Liver (tissue), 9 donors: ENCODE data around the gene KIF3B. TPM values are rescaled to one million over a fixed set of nuclear protein-coding genes. Genes with fewer than 3 reads are reported as not detected.
A peak's percentile ranks its signal among the peaks of the same experiment; 100 is the strongest.

Source experiments
- DNase-seq: peaks from one replicate; pipeline ENCODE4 v3.0.0-alpha.2; 2017; ENCODE audit warnings: low spot score
- H3K27ac ChIP-seq, 2 donors: one replicate each; pipeline ENCODE4 v1.7.0; 2013; ENCODE audit warnings: inconsistent platforms in 2 of 2, low read length in 2 of 2, control low read depth in 1 of 2, low read depth in 1 of 2, mild to moderate bottlenecking in 1 of 2
- H3K27me3 ChIP-seq, 4 donors: one replicate each; pipeline versions ENCODE4 v1.6.1 to v1.7.0; 2013; ENCODE audit warnings: low read length in 3 of 4, inconsistent platforms in 1 of 4, mild to moderate bottlenecking in 1 of 4, moderate library complexity in 1 of 4; ENCODE audit not compliant: control insufficient read depth in 4 of 4, insufficient read depth in 4 of 4
- H3K36me3 ChIP-seq, 4 donors: one replicate each; pipeline versions ENCODE4 v1.6.1 to v1.7.0; 2013; ENCODE audit warnings: low read length in 3 of 4, mild to moderate bottlenecking in 3 of 4, low read depth in 1 of 4, moderate library complexity in 1 of 4; ENCODE audit not compliant: control insufficient read depth in 4 of 4, insufficient read depth in 3 of 4
- H3K4me1 ChIP-seq, 4 donors: one replicate each; pipeline versions ENCODE4 v1.6.1 to v1.7.0; 2013; ENCODE audit warnings: low read length in 3 of 4, mild to moderate bottlenecking in 3 of 4, moderate library complexity in 1 of 4; ENCODE audit not compliant: control insufficient read depth in 4 of 4, insufficient read depth in 4 of 4
- H3K4me3 ChIP-seq, 3 donors: one replicate each; pipeline versions ENCODE4 v1.6.1 to v1.7.0; 2013; ENCODE audit warnings: low read length in 3 of 3, control low read depth in 1 of 3, low read depth in 1 of 3, mild to moderate bottlenecking in 1 of 3
- H3K9ac ChIP-seq, 2 donors: one replicate each; pipeline ENCODE4 v1.7.0; 2013; ENCODE audit warnings: low read length in 2 of 2, mild to moderate bottlenecking in 2 of 2, moderate library complexity in 2 of 2, control low read depth in 1 of 2, low read depth in 1 of 2
- H3K9me3 ChIP-seq, 4 donors: one replicate each; pipeline versions ENCODE4 v1.6.1 to v1.7.0; 2013; ENCODE audit warnings: low read length in 3 of 4; ENCODE audit not compliant: control insufficient read depth in 4 of 4
- ATF3 ChIP-seq: IDR thresholded peaks from 2 replicates; pipeline ENCODE4 v1.6.1; 2016; ENCODE audit warnings: antibody characterized with exemption
- EGR1 ChIP-seq, 2 donors: IDR thresholded peaks; 2 replicates each; pipeline ENCODE4 v1.6.1; 2016 to 2018; ENCODE audit warnings: antibody characterized with exemption in 2 of 2, low read depth in 2 of 2
- FOXA1 ChIP-seq: IDR thresholded peaks from 2 replicates; pipeline ENCODE4 v1.6.1; 2016; ENCODE audit warnings: antibody characterized with exemption
- FOXA2 ChIP-seq: IDR thresholded peaks from 2 replicates; pipeline ENCODE4 v1.6.1; 2016; ENCODE audit warnings: antibody characterized with exemption
- GABPA ChIP-seq, 2 donors: IDR thresholded peaks in 1 of 2; conservative IDR thresholded peaks in 1 of 2; 2 replicates each; pipeline ENCODE4 v1.6.1; 2016; ENCODE audit warnings: antibody characterized with exemption in 2 of 2, mild to moderate bottlenecking in 1 of 2, moderate library complexity in 1 of 2
- HNF4A ChIP-seq, 2 donors: conservative IDR thresholded peaks; 2 replicates each; pipeline ENCODE4 v1.6.1; 2016; ENCODE audit warnings: antibody characterized with exemption in 2 of 2, mild to moderate bottlenecking in 2 of 2
- HNF4G ChIP-seq: IDR thresholded peaks from 2 replicates; pipeline ENCODE4 v1.6.1; 2016; ENCODE audit warnings: antibody characterized with exemption
- JUND ChIP-seq, 2 donors: IDR thresholded peaks; 2 replicates each; pipeline ENCODE4 v1.6.1; 2016; ENCODE audit warnings: antibody characterized with exemption in 2 of 2
- NR2F2 ChIP-seq: IDR thresholded peaks from 2 replicates; pipeline ENCODE4 v1.6.1; 2016; ENCODE audit warnings: antibody characterized with exemption
- RAD21 ChIP-seq, 2 donors: IDR thresholded peaks; 2 replicates each; pipeline ENCODE4 v1.6.1; 2016; ENCODE audit warnings: antibody characterized with exemption in 2 of 2, mild to moderate bottlenecking in 2 of 2
- REST ChIP-seq: IDR thresholded peaks from 2 replicates; pipeline ENCODE4 v1.6.1; 2016; ENCODE audit warnings: antibody characterized with exemption, mild to moderate bottlenecking
- RXRA ChIP-seq, 2 donors: IDR thresholded peaks; 2 replicates each; pipeline ENCODE4 v1.6.1; 2017 to 2018; ENCODE audit warnings: antibody characterized with exemption in 2 of 2, mild to moderate bottlenecking in 1 of 2
- TAF1 ChIP-seq: conservative IDR thresholded peaks from 2 replicates; pipeline ENCODE4 v1.6.1; 2016; ENCODE audit warnings: antibody characterized with exemption, mild to moderate bottlenecking
- YY1 ChIP-seq: IDR thresholded peaks from 2 replicates; pipeline ENCODE4 v1.6.1; 2016; ENCODE audit warnings: antibody characterized with exemption, mild to moderate bottlenecking
- WGBS: extraction: QIAGEN DNeasy Blood & Tissue Kit; methylation state at CpG from one replicate; pipeline ENCODE4 v1.1.7; 2013; 5-methylcytosine and 5-hydroxymethylcytosine counted together
- polyA plus RNA-seq, 2 donors: library from polyadenylated mRNA; stranded (reverse) in 1 of 2; unstranded in 1 of 2; fragments of 200-250 nt in 1 of 2; fragments of >200 nt in 1 of 2; fragmentation: Nextera tagmentation in 1 of 2; extraction: Ambion mirVana in 1 of 2; gene quantifications; one replicate each; pipeline versions ENCODE4 v1.2.1 to v1.2.3, GENCODE V29; 2013 to 2015
- total RNA-seq, 2 donors: library from RNA; depleted of rRNA; stranded (reverse); fragments of >200 nt; gene quantifications; one replicate each; pipeline ENCODE4 v1.2.3, GENCODE V29; 2014
- TF ChIP-seq, protein P1 (sequence below): IDR thresholded peaks from 2 replicates; pipeline ENCODE4 v1.6.1; 2016; ENCODE audit warnings: antibody characterized with exemption
- TF ChIP-seq, protein P2 (sequence below): IDR thresholded peaks from 2 replicates; pipeline ENCODE4 v1.6.1; 2016; ENCODE audit warnings: antibody characterized with exemption
- TF ChIP-seq, protein P3 (sequence below): fragments of 150-350 bp; IDR thresholded peaks from 2 replicates; pipeline ENCODE4 v1.5.1; 2017; ENCODE audit warnings: improper control_type of control experiment, low read depth, low read length; ENCODE audit not compliant: missing input control
- donor health status: healthy.
- donor health status: healthy.
- donor health status: healthy.
- donor health status: healthy.
- donor health status: healthy.

KIF3B gene
- total and polyA plus RNA-seq, 4 donors, result 8.3 to 24.2 (median 12.9) TPM

DNA sequence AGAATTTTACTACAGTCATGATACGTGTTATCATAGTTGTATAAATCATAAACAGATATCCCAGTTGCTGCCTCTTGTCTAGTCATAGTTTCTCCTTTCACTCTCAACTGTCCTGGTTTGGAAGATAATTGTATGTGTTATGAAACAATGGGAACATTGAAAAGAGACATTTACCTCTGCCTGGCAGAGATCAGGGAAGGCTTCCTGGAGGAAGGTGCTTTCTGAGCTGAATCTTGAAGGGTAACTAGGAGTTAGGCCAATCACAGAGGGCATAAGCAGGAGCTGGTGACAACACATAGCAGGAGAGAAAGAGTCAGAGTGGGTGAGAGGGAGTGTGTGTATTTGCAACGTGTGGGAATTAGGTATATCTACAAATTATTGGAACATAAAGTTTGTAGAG is 86.0 kb downstream of the KIF3B start:
- no peaks in the 10 kb centered on the region for H3K27me3 ChIP-seq
- no peak overlapping the region for H3K4me3 ChIP-seq
- 74% methylated on average over 2 of the region's 2 CpGs for WGBS
- peaks cover 14 to 55% (median 49%) of the 10 kb centered on the region in 4 donors for H3K4me1 ChIP-seq
- H3K9me3 ChIP-seq, result no peaks in the 10 kb centered on the region
- H3K9ac ChIP-seq, result no peak overlapping the region
- no peaks in the 10 kb centered on the region for H3K36me3 ChIP-seq
- TF ChIP-seq GABPA (IDR thresholded peaks at IDR 0.05 in 1 of 2, conservative IDR thresholded peaks at IDR 0.05 in 1 of 2) (no peak), ATF3 (no peak), RAD21 (IDR thresholded peaks at IDR 0.05) (no peak), RXRA (IDR thresholded peaks at IDR 0.05) (no peak), HNF4A (conservative IDR thresholded peaks at IDR 0.05) (no peak), HNF4G (no peak), YY1 (no peak), NR2F2 (no peak), REST (no peak), JUND (IDR thresholded peaks at IDR 0.05) (no peak), FOXA2 (no peak), TAF1 (no peak), EGR1 (IDR thresholded peaks at IDR 0.05; ENCODE audit: low read depth in 2 of 2) (no peak), FOXA1 (no peak)
- TF ChIP-seq, protein P1, sequence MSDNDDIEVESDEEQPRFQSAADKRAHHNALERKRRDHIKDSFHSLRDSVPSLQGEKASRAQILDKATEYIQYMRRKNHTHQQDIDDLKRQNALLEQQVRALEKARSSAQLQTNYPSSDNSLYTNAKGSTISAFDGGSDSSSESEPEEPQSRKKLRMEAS, result no peak
- TF ChIP-seq, protein P2, sequence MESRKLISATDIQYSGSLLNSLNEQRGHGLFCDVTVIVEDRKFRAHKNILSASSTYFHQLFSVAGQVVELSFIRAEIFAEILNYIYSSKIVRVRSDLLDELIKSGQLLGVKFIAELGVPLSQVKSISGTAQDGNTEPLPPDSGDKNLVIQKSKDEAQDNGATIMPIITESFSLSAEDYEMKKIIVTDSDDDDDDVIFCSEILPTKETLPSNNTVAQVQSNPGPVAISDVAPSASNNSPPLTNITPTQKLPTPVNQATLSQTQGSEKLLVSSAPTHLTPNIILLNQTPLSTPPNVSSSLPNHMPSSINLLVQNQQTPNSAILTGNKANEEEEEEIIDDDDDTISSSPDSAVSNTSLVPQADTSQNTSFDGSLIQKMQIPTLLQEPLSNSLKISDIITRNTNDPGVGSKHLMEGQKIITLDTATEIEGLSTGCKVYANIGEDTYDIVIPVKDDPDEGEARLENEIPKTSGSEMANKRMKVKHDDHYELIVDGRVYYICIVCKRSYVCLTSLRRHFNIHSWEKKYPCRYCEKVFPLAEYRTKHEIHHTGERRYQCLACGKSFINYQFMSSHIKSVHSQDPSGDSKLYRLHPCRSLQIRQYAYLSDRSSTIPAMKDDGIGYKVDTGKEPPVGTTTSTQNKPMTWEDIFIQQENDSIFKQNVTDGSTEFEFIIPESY, result no peak
- TF ChIP-seq, protein P3, sequence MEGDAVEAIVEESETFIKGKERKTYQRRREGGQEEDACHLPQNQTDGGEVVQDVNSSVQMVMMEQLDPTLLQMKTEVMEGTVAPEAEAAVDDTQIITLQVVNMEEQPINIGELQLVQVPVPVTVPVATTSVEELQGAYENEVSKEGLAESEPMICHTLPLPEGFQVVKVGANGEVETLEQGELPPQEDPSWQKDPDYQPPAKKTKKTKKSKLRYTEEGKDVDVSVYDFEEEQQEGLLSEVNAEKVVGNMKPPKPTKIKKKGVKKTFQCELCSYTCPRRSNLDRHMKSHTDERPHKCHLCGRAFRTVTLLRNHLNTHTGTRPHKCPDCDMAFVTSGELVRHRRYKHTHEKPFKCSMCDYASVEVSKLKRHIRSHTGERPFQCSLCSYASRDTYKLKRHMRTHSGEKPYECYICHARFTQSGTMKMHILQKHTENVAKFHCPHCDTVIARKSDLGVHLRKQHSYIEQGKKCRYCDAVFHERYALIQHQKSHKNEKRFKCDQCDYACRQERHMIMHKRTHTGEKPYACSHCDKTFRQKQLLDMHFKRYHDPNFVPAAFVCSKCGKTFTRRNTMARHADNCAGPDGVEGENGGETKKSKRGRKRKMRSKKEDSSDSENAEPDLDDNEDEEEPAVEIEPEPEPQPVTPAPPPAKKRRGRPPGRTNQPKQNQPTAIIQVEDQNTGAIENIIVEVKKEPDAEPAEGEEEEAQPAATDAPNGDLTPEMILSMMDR, result no peak
- no peak for DNase-seq
- peak overlapping the region in 1 of 2 donors; percentile 2 for H3K27ac ChIP-seq
